PC-9 (cell line): ENCODE measurements around the gene ISG20. TPM values are rescaled to one million over a fixed set of nuclear protein-coding genes. Genes with fewer than 3 reads are reported as not detected.

Source experiments
- BruUV-seq: library from RNA; stranded (reverse); fragments of 400-500 nt; replicated peaks from 2 replicates; lab custom pipeline; 2021; lab: Mats Ljungman, UMichigan
- CTCF ChIA-PET: fragments of 300-600 bp; sonication (Branson Sonifier 250); formaldehyde crosslinking; loops from one replicate; lab custom pipeline; 2022; ENCODE audit warnings: antibody characterized with exemption; lab: Charles Lee
- POLR2A ChIA-PET: fragments of 300-600 bp; sonication (Branson Sonifier 250); formaldehyde crosslinking; loops from one replicate; lab custom pipeline; 2022; ENCODE audit warnings: antibody characterized with exemption; ENCODE audit not compliant: unreplicated experiment; lab: Charles Lee
- DNase-seq, 2 experiments: peaks; one replicate each; pipeline versions ENCODE4 v3.0.0 to v3.0.0-alpha.2; 2015 to 2022; ENCODE audit warnings: mixed read lengths in 1 of 2
- H2AFZ ChIP-seq: fragments of 200-600 bp; sonication (generic); 2 replicates; pipeline ENCODE4 v1.8.1; 2017; ENCODE audit warnings: antibody characterized with exemption
- H3F3A ChIP-seq: fragments of 200-600 bp; sonication (generic); 2 replicates; pipeline ENCODE4 v1.8.1; 2017; ENCODE audit warnings: antibody characterized with exemption, mild to moderate bottlenecking, low read depth; ENCODE audit not compliant: insufficient read depth
- H3K27ac ChIP-seq: fragments of 200-600 bp; sonication (generic); 2 replicates; pipeline ENCODE4 v1.6.1; 2016; ENCODE audit warnings: mixed run types
- H3K27me3 ChIP-seq: fragments of 200-600 bp; sonication (generic); 2 replicates; pipeline ENCODE4 v1.6.1; 2016; ENCODE audit warnings: low read depth, mixed run types; ENCODE audit not compliant: insufficient read depth
- H3K36me3 ChIP-seq: fragments of 200-600 bp; sonication (generic); 2 replicates; pipeline ENCODE4 v1.6.1; 2016; ENCODE audit warnings: low read depth, mixed run types
- H3K4me1 ChIP-seq: fragments of 200-600 bp; sonication (generic); replicated peaks from 2 replicates; pipeline ENCODE4 v1.6.1; 2016; ENCODE audit warnings: mixed run types; ENCODE audit not compliant: insufficient read depth
- H3K4me2 ChIP-seq: fragments of 200-600 bp; sonication (generic); 2 replicates; pipeline ENCODE4 v1.6.1; 2017; ENCODE audit warnings: mixed run types
- H3K4me3 ChIP-seq: fragments of 200-600 bp; sonication (generic); 2 replicates; pipeline ENCODE4 v1.6.1; 2016; ENCODE audit warnings: mixed run types
- H3K79me2 ChIP-seq: fragments of 200-600 bp; sonication (generic); 2 replicates; pipeline ENCODE4 v1.6.1; 2017; ENCODE audit warnings: low read depth, mixed run types
- H3K9me2 ChIP-seq: fragments of 200-600 bp; sonication (generic); 2 replicates; pipeline ENCODE4 v1.8.1; 2017; ENCODE audit warnings: mild to moderate bottlenecking; ENCODE audit not compliant: insufficient read depth
- H3K9me3 ChIP-seq: fragments of 200-600 bp; sonication (generic); 2 replicates; pipeline ENCODE4 v1.8.1; 2016; ENCODE audit warnings: low read depth; ENCODE audit not compliant: insufficient read depth
- H4K20me1 ChIP-seq: fragments of 200-600 bp; sonication (generic); 2 replicates; pipeline ENCODE4 v1.8.1; 2017; ENCODE audit not compliant: insufficient read depth
- EZH2 ChIP-seq: fragments of 200-600 bp; sonication (generic); IDR thresholded peaks from 2 replicates; pipeline ENCODE4 v1.8.0; 2017; ENCODE audit warnings: antibody characterized with exemption, low read depth
- intact Hi-C: fragments of 100-400 bp; cut with micrococcal nuclease; formaldehyde crosslinking; loops from one replicate; pipeline ENCODE4 v1.10.0; 2022; ENCODE audit not compliant: unreplicated experiment
- microRNA-seq: library from miRNA; unstranded; fragments of <30 nt; microRNA quantifications from one replicate; pipeline ENCODE4 v1.2.0, GENCODE V29; 2021; ENCODE audit warnings: borderline number of aligned reads, borderline replicate concordance
- total RNA-seq: library from RNA; stranded (reverse); gene quantifications from 2 replicates; pipeline ENCODE4 v1.2.3, GENCODE V29; 2021
- TF ChIP-seq, protein P1 (sequence below): fragments of 200-600 bp; sonication (generic); conservative IDR thresholded peaks from 2 replicates; pipeline ENCODE4 v1.6.1; 2017; ENCODE audit warnings: mixed run types, antibody characterized with exemption, mild to moderate bottlenecking, moderate library complexity

The ISG20 gene
- total RNA-seq, 1 experiment from 2014 or later = 2.5 TPM

DNA sequence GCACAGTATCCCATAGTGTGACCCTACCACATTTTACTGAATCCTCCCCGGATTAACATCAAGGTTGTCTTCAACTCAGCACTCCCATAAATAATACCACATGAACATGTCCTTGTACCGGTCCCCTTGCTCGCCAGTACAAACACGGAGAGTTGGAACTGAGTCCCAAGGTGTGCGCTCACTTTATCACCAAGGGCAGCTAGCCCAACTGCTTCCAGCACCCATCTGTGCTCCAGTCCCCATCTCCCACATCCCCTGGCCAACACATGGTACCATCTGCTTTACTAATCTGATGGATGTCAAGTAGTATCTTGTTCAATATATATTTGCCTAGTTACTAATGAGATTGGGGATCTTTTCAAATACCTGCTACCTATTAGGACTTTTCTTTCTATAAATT lies 64.7 kb downstream of the ISG20 start:
- ChIA-PET POLR2A (no interaction called here), CTCF (no interaction called here)
- DNase-seq = no peak
- H3K27ac ChIP-seq = no peak overlapping the region
- no peaks in the 10 kb centered on the region for H3K79me2 ChIP-seq
- no TSS peak for BruUV-seq
- no peaks in the 10 kb centered on the region for H3K9me3 ChIP-seq
- no peak overlapping the region for H2AFZ ChIP-seq
- H3K9me2 ChIP-seq = no peaks in the 10 kb centered on the region
- no peaks in the 10 kb centered on the region for H3K36me3 ChIP-seq
- intact Hi-C loops = loop anchor here (5.0 kb wide), 1 partner anchor 81 kb away; the partner anchor contains the start of gene AEN
- TF ChIP-seq EZH2 = no peak
- TF ChIP-seq, protein P1, sequence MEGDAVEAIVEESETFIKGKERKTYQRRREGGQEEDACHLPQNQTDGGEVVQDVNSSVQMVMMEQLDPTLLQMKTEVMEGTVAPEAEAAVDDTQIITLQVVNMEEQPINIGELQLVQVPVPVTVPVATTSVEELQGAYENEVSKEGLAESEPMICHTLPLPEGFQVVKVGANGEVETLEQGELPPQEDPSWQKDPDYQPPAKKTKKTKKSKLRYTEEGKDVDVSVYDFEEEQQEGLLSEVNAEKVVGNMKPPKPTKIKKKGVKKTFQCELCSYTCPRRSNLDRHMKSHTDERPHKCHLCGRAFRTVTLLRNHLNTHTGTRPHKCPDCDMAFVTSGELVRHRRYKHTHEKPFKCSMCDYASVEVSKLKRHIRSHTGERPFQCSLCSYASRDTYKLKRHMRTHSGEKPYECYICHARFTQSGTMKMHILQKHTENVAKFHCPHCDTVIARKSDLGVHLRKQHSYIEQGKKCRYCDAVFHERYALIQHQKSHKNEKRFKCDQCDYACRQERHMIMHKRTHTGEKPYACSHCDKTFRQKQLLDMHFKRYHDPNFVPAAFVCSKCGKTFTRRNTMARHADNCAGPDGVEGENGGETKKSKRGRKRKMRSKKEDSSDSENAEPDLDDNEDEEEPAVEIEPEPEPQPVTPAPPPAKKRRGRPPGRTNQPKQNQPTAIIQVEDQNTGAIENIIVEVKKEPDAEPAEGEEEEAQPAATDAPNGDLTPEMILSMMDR = no peak
- H3K4me3 ChIP-seq = no peak overlapping the region
- H3K4me2 ChIP-seq = no peak overlapping the region
- no peaks in the 10 kb centered on the region for H3F3A ChIP-seq
- no peaks in the 10 kb centered on the region for H4K20me1 ChIP-seq
- H3K27me3 ChIP-seq = peaks cover 67% of the 10 kb centered on the region
- no peaks in the 10 kb centered on the region for H3K4me1 ChIP-seq

DNA sequence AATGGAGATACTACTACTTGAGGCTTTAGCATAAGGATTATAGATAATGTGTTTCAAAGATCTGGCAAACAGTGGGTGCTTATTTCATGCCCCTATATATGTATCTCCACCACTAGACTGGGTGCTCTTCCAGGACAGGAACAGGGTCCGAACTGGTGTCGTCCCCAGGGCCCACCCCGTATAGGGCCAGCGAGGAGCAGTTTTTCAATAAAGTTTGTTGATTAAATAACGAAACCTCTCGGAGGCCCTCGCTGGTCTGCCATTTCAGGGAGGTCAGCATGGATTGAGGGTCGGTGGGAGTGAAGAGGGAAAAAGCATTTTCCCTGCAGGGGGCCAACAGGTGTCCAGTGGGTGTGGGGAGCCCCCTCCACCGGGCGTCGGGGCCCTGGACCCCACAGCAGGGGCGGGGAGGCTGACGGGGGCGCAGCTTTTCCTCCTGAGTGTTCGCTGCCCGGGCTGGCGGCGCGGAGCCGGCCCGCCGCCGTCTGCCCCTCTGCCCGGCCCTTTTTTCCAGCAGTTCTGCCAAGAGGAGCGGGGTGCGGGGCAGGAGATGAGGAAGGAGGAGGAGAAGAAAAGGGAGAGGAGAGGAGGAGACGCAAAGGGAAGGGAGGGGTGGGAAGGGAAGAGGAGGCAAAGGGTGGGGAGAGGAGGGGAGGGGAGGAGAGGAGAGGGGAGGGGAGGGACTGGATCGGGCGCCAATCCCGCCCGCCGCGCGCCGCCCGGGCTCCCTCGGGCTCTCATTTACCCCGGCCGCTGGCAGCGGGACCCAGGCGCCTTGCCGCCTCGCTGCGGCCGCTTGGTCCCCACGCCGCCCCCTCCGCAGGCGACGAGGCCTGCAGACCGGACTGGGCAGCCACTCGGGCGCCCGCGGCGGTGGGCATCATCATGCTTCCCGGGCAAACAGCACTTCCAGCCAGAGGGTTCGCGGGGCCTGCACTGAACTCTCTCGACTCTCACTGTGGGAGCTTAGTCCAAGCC lies 66.3 kb downstream of the ISG20 start:
- H3K79me2 ChIP-seq = no peaks in the 10 kb centered on the region
- ChIA-PET CTCF (no interaction called here), POLR2A (no interaction called here)
- no peak overlapping the region for H3K27ac ChIP-seq
- H3F3A ChIP-seq = no peaks in the 10 kb centered on the region
- no peaks in the 10 kb centered on the region for H3K4me1 ChIP-seq
- H3K36me3 ChIP-seq = no peaks in the 10 kb centered on the region
- H3K9me2 ChIP-seq = no peaks in the 10 kb centered on the region
- no peak for DNase-seq
- no peak overlapping the region for H3K4me2 ChIP-seq
- TF ChIP-seq, protein P1 = no peak
- H3K27me3 ChIP-seq = peaks cover 67% of the 10 kb centered on the region
- no peaks in the 10 kb centered on the region for H4K20me1 ChIP-seq
- intact Hi-C loops = loop anchor here (5.0 kb wide), 1 partner anchor 83 kb away; the partner anchor contains the start of gene AEN
- no peak overlapping the region for H2AFZ ChIP-seq
- H3K9me3 ChIP-seq = no peaks in the 10 kb centered on the region
- BruUV-seq = no TSS peak
- H3K4me3 ChIP-seq = no peak overlapping the region

DNA sequence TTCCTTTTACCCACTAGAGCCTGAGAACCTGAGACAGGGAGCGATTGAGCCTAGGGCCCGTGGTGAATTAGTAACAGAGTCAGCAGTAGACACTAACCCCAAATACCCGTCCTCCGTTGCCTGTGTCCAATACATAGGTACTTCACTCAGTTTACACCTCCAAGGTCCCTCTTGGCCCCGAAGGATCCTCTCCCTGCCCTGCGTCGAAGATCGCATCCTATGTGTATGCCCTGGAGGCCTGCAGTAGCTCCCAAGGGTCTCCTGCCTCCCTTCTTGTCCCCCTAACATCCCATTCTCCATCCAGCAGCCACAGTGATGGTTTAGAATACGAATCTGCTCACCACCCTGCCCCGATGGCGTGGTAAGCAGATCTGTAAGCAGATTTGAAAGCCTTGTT lies 67.0 kb downstream of the ISG20 start:
- intact Hi-C loops = no loop called here
- H4K20me1 ChIP-seq = no peaks in the 10 kb centered on the region
- CTCF ChIA-PET = no interaction called here

More for the DNA sequence above, 67.0 kb downstream of the ISG20 start:
- Histone ChIP-seq H3F3A (no peaks in the 10 kb centered on the region), H3K36me3 (no peaks in the 10 kb centered on the region), H3K4me1 (no peaks in the 10 kb centered on the region), H3K27me3 (peaks cover 72% of the 10 kb centered on the region), H3K79me2 (no peaks in the 10 kb centered on the region), H3K4me3 (no peak overlapping the region), H2AFZ (no peak overlapping the region), H3K27ac (no peak overlapping the region), H3K9me2 (no peaks in the 10 kb centered on the region), H3K9me3 (no peaks in the 10 kb centered on the region), H3K4me2 (no peak overlapping the region)
- POLR2A ChIA-PET = no interaction called here
- TF ChIP-seq EZH2 = no peak
- TF ChIP-seq, protein P1 = no peak
- DNase-seq = no peak
- no TSS peak for BruUV-seq

Small RNAs within 50 kb of the gene (microRNA-seq; reads per million reads assigned to microRNA genes)
- not detected for gene MIR1179
- not detected for gene MIR3529
- not detected for gene MIR7-2

Other genes with a start within 250 kb of the ISG20 start
- gene MRPL46, start 171.6 kb upstream of the ISG20 start, total RNA-seq = 25.7 and 32.7 TPM in 2 replicates
- 38.1 and 57.2 TPM in 2 replicates for gene MRPS11, start 171.3 kb upstream of the ISG20 start, total RNA-seq
- 2.9 and 3.7 TPM in 2 replicates for gene DET1, start 92.3 kb upstream of the ISG20 start, total RNA-seq
- gene AEN, start 17.7 kb upstream of the ISG20 start, total RNA-seq = 6.7 and 7.8 TPM in 2 replicates
- not detected in 2 replicates for gene ACAN, start 164.4 kb downstream of the ISG20 start, total RNA-seq